ENCODE measurements around the gene LSS. TPM values are rescaled to one million over a fixed set of nuclear protein-coding genes. Genes with fewer than 3 reads are reported as not detected.

The LSS gene
- total and polyA plus RNA-seq, 2 experiments from 2014 or later = 55.0 to 237 TPM

DNA sequence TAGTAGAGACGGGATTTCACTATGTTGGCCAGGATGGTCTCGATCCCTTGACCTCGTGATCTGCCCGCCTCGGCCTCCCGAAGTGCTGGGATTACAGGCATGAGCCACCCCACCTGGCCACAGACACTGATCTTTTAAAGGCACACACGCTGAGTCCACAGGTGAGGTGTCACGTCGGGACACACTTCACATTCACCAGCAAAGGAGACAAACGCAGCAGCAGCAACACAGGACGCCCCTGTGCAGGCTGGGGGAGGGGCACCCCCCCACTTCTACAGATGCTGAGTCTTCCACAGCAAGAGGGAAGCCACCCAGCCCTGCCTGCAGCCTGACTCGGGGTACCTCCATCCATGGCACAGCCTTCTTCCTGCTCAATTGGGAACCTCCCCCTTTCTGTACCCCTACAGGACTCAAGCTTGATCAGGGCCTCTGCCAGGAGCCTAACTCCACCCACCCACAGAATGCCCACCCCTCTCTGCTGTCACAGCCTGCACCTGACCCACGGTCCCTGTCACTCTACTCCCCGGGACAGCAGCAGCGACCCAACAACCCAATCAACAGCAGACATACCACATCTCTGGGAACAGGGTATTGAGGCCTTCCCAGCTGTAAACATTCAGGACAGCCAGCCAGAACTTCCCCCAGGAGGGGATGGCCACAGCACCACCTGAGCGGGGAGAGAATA, 9.5 kb downstream of the LSS start:
- Mint-ChIP-seq H3K36me3 (ENCODE audit: low read depth) (peaks cover 24% of the 10 kb centered on the region), H3K27ac (no peak overlapping the region; the same call in 1 of the 2 replicates), H3K27me3 (ENCODE audit: insufficient read depth, low read depth, poor library complexity) (peaks cover 6% of the 10 kb centered on the region), H3K4me1 (peaks cover 5% of the 10 kb centered on the region; the same call in 1 of the 3 replicates), H3K9me3 (no peaks in the 10 kb centered on the region), H3K4me3 (no peak overlapping the region)
- no peaks in the 10 kb centered on the region for H3K9me2 ChIP-seq (ENCODE audit: insufficient read depth)
- peaks cover 20% of the 10 kb centered on the region for H4K20me1 ChIP-seq (replicated peaks; ENCODE audit: insufficient read depth)
- TF ChIP-seq POLR2AphosphoS5 (IDR thresholded peaks at IDR 0.05; ENCODE audit: low read depth) (no peak), EZH2phosphoT487 (IDR thresholded peaks at IDR 0.05; ENCODE audit: unreplicated experiment) (no peak), NANOG (IDR thresholded peaks at IDR 0.05; ENCODE audit: borderline replicate concordance) (no peak)
- H3K4me3 ChIP-seq = no peak overlapping the region
- no peak overlapping the region for H3K4me2 ChIP-seq
- ATAC-seq (no peak), DNase-seq (ENCODE audit: low spot score) (no peak)
- peaks cover 14% of the 10 kb centered on the region; the same call in 1 of the 2 replicates for H3K36me3 ChIP-seq (ENCODE audit: insufficient read depth)
- peaks cover 68% of the 10 kb centered on the region for H3K79me2 ChIP-seq (replicated peaks; ENCODE audit: insufficient read depth)
- H3K4me1 ChIP-seq (ENCODE audit: insufficient read depth) = no peaks in the 10 kb centered on the region
- no peak overlapping the region for H3K27ac ChIP-seq (ENCODE audit: low read depth)
- H3F3A ChIP-seq (replicated peaks; ENCODE audit: low read depth) = 0 out of 2 replicates have a peak, but pooled peaks cover 5% of the 10 kb centered on the region
- H3K27me3 ChIP-seq (ENCODE audit: insufficient read depth) = no peaks in the 10 kb centered on the region
- no peak overlapping the region for H2AFZ ChIP-seq

- no peak overlapping the region for H3K4me3 ChIP-seq
- H3K79me2 ChIP-seq (replicated peaks; ENCODE audit: insufficient read depth) = peaks cover 58% of the 10 kb centered on the region
- H4K20me1 ChIP-seq (replicated peaks; ENCODE audit: insufficient read depth) = peaks cover 13% of the 10 kb centered on the region
Observed at GRCh38 chr21:46217511-46218196, 10.9 kb downstream of the LSS start.

More at GRCh38 chr21:46217511-46218196, 10.9 kb downstream of the LSS start:
- 0 out of 2 replicates have a peak, but pooled peaks cover 5% of the 10 kb centered on the region for H3F3A ChIP-seq (replicated peaks; ENCODE audit: low read depth)
- TF ChIP-seq, protein P1, sequence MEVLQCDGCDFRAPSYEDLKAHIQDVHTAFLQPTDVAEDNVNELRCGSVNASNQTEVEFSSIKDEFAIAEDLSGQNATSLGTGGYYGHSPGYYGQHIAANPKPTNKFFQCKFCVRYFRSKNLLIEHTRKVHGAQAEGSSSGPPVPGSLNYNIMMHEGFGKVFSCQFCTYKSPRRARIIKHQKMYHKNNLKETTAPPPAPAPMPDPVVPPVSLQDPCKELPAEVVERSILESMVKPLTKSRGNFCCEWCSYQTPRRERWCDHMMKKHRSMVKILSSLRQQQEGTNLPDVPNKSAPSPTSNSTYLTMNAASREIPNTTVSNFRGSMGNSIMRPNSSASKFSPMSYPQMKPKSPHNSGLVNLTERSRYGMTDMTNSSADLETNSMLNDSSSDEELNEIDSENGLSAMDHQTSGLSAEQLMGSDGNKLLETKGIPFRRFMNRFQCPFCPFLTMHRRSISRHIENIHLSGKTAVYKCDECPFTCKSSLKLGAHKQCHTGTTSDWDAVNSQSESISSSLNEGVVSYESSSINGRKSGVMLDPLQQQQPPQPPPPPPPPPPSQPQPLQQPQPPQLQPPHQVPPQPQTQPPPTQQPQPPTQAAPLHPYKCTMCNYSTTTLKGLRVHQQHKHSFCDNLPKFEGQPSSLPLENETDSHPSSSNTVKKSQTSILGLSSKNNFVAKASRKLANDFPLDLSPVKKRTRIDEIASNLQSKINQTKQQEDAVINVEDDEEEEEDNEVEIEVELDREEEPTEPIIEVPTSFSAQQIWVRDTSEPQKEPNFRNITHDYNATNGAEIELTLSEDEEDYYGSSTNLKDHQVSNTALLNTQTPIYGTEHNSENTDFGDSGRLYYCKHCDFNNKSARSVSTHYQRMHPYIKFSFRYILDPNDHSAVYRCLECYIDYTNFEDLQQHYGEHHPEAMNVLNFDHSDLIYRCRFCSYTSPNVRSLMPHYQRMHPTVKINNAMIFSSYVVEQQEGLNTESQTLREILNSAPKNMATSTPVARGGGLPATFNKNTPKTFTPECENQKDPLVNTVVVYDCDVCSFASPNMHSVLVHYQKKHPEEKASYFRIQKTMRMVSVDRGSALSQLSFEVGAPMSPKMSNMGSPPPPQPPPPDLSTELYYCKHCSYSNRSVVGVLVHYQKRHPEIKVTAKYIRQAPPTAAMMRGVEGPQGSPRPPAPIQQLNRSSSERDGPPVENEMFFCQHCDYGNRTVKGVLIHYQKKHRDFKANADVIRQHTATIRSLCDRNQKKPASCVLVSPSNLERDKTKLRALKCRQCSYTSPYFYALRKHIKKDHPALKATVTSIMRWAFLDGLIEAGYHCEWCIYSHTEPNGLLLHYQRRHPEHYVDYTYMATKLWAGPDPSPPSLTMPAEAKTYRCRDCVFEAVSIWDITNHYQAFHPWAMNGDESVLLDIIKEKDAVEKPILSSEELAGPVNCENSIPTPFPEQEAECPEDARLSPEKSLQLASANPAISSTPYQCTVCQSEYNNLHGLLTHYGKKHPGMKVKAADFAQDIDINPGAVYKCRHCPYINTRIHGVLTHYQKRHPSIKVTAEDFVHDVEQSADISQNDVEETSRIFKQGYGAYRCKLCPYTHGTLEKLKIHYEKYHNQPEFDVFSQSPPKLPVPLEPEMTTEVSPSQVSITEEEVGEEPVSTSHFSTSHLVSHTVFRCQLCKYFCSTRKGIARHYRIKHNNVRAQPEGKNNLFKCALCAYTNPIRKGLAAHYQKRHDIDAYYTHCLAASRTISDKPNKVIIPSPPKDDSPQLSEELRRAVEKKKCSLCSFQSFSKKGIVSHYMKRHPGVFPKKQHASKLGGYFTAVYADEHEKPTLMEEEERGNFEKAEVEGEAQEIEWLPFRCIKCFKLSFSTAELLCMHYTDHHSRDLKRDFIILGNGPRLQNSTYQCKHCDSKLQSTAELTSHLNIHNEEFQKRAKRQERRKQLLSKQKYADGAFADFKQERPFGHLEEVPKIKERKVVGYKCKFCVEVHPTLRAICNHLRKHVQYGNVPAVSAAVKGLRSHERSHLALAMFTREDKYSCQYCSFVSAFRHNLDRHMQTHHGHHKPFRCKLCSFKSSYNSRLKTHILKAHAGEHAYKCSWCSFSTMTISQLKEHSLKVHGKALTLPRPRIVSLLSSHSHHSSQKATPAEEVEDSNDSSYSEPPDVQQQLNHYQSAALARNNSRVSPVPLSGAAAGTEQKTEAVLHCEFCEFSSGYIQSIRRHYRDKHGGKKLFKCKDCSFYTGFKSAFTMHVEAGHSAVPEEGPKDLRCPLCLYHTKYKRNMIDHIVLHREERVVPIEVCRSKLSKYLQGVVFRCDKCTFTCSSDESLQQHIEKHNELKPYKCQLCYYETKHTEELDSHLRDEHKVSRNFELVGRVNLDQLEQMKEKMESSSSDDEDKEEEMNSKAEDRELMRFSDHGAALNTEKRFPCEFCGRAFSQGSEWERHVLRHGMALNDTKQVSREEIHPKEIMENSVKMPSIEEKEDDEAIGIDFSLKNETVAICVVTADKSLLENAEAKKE (CRISPR knock-in tag; IDR thresholded peaks at IDR 0.05) = no peak
- H3K27ac Mint-ChIP-seq = 0 out of 2 replicates have a peak overlapping the region, but pooled peaks have one; percentile 70
- peaks cover 14% of the 10 kb centered on the region; the same call in 1 of the 2 replicates for H3K36me3 ChIP-seq (ENCODE audit: insufficient read depth)
- peaks cover 28% of the 10 kb centered on the region for H3K36me3 Mint-ChIP-seq (ENCODE audit: low read depth)
- no peaks in the 10 kb centered on the region for H3K9me2 ChIP-seq (ENCODE audit: insufficient read depth)
- H3K4me1 ChIP-seq (ENCODE audit: insufficient read depth) = no peaks in the 10 kb centered on the region
- no peak overlapping the region for H2AFZ ChIP-seq
- no peak overlapping the region for H3K4me3 Mint-ChIP-seq
- no peaks in the 10 kb centered on the region for H3K27me3 ChIP-seq (ENCODE audit: insufficient read depth)
- no peaks in the 10 kb centered on the region for H3K9me3 Mint-ChIP-seq
- H3K4me2 ChIP-seq = no peak overlapping the region
- no peak for DNase-seq (ENCODE audit: low spot score)
- H3K27ac ChIP-seq (ENCODE audit: low read depth) = 0 out of 2 replicates have a peak overlapping the region, but pooled peaks have one; percentile 14
- H3K27me3 Mint-ChIP-seq (ENCODE audit: insufficient read depth, low read depth, poor library complexity) = peaks cover 8% of the 10 kb centered on the region
- no peak for ATAC-seq
- H3K4me1 Mint-ChIP-seq = peaks cover 5% of the 10 kb centered on the region; the same call in 1 of the 3 replicates
